GM18511 (cell line): ENCODE results near the gene MAST2.

ENCODE experiments used
- ATAC-seq: cut with Tn5 transposase; IDR thresholded peaks from one replicate; pipeline ENCODE4 v1.9.1; 2021; ENCODE audit warnings: mild to moderate bottlenecking, moderate library complexity; ENCODE audit not compliant: unreplicated experiment

Gene MAST2

DNA sequence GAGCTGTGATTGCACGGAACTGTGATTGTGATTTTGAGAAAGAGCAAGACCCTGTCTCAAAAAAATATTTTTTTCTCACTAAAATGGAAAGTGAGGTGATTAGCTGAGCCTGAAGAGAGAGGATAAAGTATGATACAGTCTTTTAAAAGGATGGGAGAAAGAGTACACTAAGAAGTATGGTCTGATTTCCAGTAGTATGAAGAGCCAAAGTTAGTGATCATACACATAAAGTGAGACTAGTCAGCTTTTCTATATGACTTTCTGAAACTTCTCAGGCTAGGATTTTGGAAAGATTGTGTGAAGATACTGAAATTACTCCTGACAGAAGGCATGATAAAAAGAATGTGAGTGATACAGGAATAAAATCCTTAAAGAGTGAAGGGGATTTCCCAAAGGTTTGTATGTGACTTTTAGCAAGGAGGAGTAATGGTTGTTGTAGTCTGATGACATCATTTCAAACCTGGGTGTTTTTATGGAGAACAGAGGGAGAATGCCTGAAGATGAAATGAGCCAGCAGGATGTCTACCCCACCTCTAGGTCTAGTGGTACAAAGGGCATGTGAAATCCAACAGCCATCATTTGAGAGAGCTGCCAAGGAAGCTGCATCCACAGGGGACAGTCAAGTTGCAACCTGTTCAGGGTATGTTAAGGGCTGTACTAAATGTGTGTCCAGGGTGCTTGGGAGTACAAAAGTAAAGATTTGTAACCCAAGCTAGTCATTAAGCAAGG is 171.3 kb downstream of the MAST2 start:
- ATAC-seq = no peak

DNA sequence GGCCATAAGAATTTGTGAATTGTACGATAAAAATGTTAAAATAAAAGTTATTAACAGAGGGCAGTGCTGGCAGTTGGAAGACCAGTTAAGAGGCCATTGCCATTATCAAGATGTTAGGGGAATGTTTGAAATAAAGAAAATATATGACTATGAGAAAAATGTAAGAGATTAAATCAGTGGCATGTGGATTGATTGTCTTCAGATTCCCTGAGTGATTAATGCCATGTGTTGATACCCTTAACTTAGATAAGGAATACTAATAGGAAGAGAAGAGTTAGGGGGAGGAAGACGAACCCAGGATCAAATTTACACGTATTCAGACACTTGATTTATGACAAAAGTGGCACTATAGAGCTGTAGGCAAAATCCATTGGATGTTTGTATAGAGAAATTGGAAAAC is 173.2 kb downstream of the MAST2 start:
- no peak for ATAC-seq

DNA sequence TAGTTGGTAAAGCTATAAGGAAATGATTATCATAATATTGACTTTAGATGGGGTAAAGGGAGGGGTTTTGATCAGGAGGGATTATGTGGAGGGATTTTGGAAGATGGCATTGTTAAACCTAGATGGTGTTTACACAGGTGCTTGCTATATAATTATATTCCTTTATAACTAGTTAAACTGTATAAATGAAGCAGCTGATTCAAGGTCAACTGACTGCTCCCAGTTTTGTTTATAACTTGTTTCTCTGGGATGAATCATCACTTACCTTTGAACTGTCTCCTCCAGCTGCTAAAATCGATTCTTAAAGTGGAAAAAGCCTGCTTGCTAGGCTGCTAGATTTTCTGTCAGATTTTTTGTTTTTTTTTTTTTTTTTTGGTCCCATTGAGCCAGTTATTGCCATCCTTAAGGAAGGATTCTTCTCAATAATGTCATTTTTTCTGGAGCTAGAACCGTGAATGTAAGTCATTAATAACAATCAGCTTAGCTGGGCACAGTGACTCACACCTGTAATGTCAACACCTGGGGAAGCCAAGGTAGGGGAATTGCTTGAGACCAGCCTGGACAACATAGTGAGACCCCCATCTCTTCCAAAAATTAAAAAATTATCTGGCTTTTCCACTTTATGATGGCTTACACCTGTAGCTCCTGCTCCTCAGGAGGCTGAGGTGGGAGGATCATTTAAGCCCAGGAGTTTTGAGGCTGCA is 175.8 kb downstream of the MAST2 start:
- ATAC-seq = no peak

DNA sequence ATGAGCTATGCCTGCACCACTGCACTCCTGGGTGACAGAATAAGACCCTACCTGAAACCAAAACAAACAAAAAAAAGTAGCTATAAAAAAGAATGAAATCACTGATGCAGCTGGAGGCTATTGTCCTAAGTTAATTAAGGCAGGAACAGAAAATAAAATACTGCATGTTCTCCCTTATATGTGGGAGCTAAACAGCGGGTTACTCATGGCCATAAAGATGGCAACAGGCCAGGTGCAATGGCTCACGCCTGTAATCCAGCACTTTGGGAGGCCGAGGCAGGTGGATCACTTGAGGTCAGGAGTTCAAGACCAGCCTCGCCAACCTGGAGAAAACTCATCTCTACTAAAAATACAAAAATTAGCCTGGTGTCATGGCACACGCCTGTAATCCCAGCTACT is 176.4 kb downstream of the MAST2 start:
- no peak for ATAC-seq

DNA sequence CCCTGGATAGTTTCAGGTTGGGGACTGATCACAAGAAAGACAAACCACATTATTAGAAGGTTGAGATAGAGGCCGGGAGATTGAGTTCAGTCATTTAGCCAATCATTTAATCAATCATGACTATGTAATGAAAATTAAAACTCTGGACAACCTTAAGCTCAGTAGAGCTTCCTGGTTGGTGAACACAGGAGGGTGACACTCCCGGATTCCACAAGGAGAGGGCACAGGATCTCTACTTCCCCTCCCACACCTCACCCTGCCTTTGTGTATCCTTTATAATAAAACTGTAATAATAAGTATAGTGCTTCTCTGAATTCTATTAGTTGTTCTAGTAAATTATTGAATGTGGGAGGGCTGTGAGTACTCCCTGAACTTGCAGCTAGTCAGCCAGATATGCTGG is 178.9 kb downstream of the MAST2 start:
- ATAC-seq = no peak

DNA sequence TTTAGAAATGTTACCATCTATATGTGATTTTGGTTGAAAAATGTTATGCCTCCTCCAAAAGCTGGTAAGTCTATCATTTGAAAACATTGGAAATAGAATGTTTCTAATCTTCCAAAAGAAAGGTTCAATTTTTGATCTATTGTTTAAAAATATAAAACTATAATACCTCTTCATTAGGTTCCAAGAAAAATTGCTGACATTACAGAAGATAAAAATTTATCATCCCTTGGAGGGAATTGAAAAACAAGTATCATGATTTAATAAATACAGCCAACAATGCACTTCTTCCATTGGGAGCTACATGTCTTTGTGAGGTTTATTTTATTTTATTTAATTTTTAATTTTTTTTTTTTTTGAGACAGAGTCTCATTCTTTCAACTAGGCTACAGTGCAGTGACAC is 180.6 kb downstream of the MAST2 start:
- no peak for ATAC-seq

DNA sequence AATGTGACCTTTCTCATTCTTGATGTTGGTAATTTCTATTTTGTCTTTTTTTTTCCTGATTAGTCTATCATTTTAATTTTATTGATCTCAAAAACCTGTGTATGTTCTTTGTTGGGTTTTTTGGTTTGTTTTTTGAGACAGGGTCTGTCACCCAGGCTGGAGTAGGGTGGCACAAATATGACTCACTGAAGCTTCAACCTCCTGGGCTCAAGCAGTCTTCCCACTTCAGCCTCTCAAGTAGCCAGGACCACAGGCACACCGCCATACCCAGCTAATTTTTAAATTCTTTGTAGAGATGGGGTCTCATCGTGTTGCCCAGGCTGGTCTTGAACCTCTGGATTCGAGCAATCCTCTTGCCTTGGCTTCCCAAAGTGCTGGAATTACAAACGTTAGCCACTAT is 183.8 kb downstream of the MAST2 start:
- no peak for ATAC-seq

DNA sequence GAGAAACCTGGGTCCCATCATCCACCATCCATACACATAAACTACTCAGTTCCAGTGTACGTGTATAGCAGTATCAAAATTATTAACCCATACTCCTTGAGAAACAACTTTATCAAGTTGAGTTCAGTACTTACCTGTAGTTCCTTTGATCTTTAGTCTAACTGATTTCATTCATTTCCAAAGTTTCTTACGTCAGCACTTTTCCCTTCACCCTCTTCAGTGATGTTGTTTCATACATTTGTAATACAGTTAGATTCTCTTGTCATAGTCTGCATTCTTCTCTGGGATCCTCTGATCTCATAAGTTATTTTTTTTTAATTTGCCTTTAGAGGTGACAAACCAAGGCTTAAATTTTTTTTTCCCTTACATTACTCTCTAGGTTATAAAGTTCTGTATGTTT is 185.8 kb downstream of the MAST2 start:
- no peak for ATAC-seq

DNA sequence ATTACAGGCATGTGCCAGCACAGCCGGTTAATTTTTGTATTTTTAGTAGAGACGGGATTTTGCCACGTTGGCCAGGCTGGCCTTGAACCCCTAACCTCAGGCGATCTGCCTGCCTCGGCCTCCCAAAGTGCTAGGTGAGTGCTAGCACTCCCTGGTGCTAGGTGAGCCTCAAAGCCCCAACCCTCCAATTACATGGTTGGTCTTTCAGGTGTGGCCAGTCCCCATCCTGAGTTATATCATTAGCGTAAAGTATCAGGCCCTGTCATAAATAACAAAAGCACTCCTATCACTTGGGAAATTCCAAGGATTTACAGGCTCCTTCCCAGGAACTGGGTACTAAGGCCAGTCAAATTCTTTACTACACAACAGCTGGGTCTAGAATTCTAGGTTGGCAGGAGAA is 191.0 kb downstream of the MAST2 start:
- no peak for ATAC-seq

DNA sequence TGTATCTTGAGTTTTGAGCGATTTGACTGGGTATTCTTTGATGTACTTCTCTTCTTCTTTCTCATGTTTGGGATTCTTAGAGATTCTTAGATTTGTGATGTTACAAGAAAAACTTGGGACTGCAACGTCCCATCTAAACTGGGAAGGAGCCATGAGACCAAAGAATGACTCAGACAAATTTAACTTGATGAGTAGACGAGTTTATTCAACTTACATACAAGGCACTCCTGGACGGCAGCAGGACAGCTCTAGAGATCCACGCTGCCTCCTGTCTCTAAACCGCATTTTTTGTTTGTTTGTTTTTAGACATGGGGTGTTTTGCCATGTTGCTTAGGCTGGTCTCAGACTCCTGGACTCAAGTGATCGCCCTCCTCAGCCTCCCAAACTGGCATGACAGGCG is 191.9 kb downstream of the MAST2 start:
- no peak for ATAC-seq

DNA sequence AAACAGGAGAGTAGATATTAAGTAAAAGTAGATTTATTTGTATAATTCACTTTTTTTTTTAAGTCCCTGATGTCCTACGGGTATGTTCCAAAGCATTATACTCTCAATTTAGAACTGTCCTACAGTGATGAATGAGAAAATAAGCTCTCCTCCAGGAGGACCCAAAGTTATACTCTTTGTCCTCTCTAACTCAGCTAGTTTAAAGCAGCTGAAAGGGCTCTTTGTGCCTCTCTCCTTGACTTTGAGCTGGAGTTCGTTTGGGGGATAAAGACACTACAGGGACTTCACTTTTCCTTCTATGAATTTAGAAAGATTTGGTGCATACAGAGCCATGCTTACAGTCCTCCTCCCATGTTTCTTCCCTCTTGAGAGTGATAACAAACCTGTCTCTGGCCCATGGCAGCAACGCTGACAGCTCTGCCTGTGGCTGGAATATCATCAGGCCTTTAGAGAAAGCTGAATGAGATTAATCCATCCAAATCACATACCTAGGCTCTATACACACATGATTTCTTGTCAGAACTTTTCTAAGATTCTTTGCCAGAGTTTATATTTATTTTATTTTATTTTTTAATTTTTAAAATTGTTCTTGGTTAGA is 194.7 kb downstream of the MAST2 start:
- ATAC-seq = no peak

DNA sequence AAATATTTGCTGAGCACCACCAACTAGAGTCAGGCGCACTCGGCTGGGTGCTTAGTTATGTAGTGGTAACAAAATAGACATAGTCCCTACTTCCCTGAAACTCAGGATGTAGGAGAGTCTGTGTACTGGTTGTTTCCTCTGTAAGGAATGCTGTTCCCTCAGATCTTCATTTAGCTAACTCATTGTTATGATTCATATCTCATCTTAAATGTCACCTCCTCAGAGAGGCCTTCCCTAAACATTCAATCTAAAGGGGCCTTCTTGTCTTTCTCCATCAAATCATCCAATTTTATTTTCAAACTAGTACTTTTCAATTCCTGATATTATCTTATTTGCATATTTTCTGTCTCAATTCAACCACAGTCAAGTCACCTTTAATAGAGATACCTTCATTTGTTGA is 196.1 kb downstream of the MAST2 start:
- ATAC-seq = no peak

DNA sequence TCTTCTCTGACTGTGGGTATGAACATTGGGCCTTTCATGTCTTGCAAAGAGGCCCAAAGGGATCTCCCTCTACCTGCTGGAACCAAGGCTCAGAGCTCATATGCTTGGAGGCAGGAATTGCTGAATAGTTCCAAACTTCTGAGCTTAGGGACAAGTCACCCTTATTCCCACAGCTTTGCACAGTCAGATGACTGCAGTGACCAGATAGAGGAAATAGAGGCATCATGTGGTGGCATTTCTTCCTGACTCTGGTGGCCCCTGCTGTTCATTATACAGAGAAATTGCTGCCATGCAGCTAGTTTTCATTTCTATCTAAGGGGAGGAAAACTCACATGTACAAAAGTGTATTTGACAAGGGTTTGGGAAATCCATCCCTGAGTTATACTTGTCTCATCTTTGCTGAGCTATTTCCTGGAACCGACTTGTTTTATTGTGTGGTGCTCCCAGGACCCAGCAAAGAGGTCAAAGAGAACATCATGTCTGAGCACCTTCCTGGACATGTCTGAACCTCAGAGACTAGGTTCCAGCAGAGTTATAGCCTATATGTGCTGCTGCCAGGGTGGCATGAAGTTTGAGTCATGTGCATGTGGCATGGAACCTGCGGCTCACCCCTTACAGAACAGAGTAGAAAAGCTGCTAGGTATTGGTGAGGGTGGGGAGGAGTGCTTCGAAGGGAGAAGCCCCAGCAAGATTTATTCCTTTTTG is 197.8 kb downstream of the MAST2 start:
- ATAC-seq = no peak

DNA sequence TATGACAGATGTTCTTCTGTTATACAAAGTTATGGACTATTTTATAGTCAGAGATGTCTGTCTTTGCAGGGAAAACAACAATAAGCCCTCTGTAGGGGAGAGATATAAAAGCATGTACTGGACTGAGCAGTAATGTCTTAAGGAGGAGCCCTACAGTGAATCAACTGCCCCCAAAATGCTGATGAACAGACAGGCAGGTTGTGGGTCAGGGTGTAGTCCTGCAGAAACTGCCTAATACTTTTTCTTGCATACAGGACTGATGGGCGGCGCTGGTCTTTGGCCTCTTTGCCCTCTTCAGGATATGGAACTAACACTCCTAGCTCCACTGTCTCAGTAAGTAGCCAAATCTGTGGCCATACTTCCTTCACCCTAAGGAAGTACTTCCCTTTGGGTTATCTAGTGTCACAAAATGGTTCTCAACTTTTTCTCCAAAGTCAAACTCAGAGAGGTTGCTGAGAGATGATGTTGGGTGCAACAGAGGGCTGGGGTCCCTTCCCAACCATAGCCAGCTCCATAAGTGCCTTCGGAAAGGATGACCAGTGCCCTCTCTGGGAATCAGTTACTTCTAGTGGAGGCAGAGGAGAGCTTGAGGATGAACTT is 199.2 kb downstream of the MAST2 start:
- ATAC-seq = no peak

DNA sequence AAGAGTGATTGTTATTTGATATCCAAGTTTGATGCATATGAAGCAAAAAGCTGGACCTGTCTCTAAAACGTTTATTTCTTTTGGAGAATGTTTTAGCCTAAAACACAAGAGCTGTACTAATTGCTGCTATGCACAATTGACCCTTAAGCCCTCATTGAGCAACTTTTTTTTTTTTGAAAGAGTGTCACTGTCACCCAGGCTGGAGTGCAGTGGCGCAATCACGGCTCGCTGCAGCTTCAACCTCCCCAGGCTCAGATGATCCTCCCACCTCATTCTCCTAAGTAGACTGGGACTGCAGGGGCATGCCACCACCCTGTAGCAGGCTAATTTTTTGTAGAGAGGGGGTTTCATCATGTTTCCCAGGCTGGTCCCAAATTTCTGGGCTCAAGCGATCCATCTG is 199.9 kb downstream of the MAST2 start:
- no peak for ATAC-seq

DNA sequence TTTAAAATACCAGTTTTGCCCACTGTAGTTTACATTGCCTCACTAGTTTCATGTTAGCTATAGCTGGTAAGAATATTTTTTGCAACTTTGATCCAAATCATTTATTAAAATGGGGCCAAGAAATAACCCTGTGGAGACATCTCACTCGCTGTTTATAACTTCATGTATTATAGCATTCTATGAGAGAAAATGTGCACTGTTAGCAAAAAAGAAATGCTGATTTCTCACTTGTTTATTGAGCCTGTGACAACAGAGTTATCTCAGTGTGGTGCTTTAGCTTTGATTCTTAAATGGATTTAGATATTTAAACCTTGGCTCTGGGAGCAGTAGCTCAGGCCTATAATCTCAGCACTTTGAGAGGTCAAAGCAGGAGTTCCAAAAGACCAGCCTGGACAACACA is 201.1 kb downstream of the MAST2 start:
- ATAC-seq = no peak

DNA sequence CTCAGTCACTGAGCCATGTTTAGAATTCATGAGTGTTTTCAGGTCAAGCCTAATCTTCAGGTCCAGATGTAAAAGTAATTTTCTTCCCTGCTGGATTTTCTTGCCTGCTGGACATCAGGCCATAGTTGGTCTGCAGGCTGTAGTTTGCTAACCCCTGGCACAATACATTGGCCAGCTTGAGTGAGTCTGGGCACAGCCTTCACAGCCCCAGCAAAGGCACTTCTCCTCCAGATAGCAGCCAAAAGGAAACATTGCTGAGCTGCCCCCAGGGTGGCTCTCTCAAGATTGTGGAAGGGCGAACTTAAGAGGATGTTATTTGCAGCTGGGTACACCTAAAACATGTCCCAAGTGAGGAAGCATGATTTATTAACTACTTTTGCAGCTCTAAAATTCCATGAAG is 202.2 kb downstream of the MAST2 start:
- no peak for ATAC-seq

DNA sequence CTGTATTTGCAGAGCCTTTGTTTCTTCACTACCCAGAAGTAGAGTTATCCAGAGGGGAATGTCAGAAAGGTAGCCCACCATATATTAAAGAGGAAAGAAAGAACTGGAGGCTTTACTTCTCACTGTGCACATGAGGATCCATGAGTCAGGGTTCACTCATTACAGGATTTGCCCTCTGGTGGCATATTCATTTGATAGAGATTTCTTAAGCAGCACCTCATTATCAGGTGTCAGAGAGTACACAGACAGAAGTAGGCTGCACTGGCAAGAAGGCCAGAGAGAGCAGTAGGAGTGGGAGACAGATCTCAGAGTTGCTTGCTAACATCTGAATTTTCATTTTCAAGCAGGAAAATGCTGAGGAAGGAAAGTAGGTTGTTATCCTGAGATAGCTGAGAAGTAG is 205.2 kb downstream of the MAST2 start:
- no peak for ATAC-seq

DNA sequence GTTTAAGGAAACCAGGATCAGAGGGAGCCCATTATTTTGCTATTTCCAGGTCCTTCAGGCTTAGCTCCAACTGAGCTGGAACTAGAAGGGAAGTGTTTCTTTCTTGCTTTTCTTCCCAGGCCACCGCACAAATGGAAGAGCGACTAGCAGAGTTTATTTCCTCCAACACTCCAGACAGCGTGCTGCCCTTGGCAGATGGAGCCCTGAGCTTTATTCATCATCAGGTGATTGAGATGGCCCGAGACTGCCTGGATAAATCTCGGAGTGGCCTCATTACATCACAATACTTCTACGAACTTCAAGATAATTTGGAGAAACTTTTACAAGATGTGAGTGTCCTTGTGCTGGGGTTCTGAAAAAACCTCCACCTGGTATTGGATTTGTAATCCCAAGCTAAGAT is 207.2 kb downstream of the MAST2 start:
- ATAC-seq = no peak

DNA sequence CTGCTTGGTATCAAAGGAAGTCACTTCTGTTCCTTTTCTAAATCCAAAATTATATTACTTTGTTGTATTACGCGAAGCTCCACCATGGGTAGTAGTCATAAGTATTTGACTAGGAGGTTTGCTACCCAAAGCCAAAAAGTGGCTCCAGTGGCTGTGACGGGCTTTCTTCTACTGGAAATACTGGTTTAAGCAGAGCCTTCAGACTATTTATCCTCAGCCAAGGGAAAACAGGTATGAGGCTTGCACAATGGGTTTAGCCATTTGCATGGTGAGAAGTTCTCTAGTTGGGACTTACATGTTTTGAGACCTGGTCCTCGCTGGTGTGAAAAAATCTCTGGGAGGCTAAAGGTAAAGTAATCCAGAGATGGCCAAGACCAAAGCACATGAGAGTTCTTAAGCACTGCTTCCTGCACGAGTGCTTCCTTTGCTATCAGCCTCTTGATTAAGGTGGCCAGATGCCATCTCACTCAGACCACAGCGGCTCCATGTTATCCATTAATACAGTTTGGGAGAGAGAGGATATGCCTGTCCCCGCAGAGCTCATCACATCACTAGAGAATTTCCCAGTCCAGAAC is 207.8 kb downstream of the MAST2 start:
- ATAC-seq = no peak

DNA sequence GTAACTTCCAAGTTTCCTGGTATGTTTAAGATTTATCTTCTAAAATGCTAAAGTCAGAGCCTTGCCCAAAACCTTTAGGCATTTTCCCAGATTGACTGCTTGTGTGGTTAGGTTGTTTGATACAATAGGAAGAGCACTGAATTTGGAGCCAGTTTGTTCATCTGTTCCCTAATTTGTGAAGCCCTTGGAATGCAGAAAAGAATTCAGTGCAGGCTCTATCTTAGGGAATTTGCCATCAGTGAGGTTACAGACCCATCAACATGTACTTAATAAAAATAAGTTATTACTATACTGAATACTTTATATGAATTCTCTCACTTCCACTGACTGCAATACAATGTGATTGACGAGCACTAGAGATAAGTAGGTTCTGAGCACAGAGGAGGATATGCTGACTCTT is 208.8 kb downstream of the MAST2 start:
- no peak for ATAC-seq
